Measurements from ENCODE around the gene SYT14.

GRCh38 chr1:210125143-210125542, 187.1 kb downstream of the SYT14 start:
- TF ChIP-seq CTCF (IDR thresholded peaks at IDR 0.05; ENCODE audit: low read depth, low read length) (no peak), EZH2phosphoT487 (IDR thresholded peaks at IDR 0.05; ENCODE audit: low read depth) (no peak)
